Measurements from ENCODE around the gene CASP14. TPM values are rescaled to one million over a fixed set of nuclear protein-coding genes. Genes with fewer than 3 reads are reported as not detected.
"Not testable (repeated sequence)": the region's sequence is repeated elsewhere in the genome, so short reads cannot be mapped to it uniquely, and the experiment has no call there.

The CASP14 gene
- total RNA-seq (2014; rRNA removed; shearing (Covaris generic); ENCODE audit: low replicate concordance): not detected in 2 replicates

- Histone ChIP-seq H3K27me3 (ENCODE audit: low read length) (0 out of 2 replicates have a peak, but pooled peaks cover 3% of the 10 kb centered on the region), H3K4me2 (ENCODE audit: low read depth, low read length, poor library complexity, severe bottlenecking) (no peak within 1 kb of the TSS), H3K9me3 (ENCODE audit: low read length) (no peaks in the 10 kb centered on the region), H2AFZ (ENCODE audit: low read length) (no peak within 1 kb of the TSS), H3K4me1 (ENCODE audit: low read length) (no peaks in the 10 kb centered on the region), H3K27ac (ENCODE audit: low read length) (no peak within 1 kb of the TSS), H3K9ac (ENCODE audit: low read length) (no peak within 1 kb of the TSS), H3K9me2 (replicated peaks; ENCODE audit: insufficient read depth, low read length) (no peaks in the 10 kb centered on the region), H4K20me1 (ENCODE audit: insufficient read depth, low read depth, low read length) (no peaks in the 10 kb centered on the region), H3K4me3 (ENCODE audit: low read length) (no peak within 1 kb of the TSS), H3K36me3 (ENCODE audit: insufficient read depth, low read length) (no peaks in the 10 kb centered on the region), H3K79me2 (ENCODE audit: low read length) (no peaks in the 10 kb centered on the region)
- DNase-seq: no peak
These were observed at the start of gene CASP14 for GRCh38 chr19:15048885-15049541. Gene CASP14, plus strand, starts transcription at chr19:15049480. Its CDS starts 2,772 bp downstream, at chr19:15052252.

GRCh38 chr19:15008308-15008707, 41.0 kb upstream of the CASP14 start:
- Histone ChIP-seq H4K20me1 (ENCODE audit: insufficient read depth, low read depth, low read length) (no peaks in the 10 kb centered on the region), H3K27ac (ENCODE audit: low read length) (no peak overlapping the region), H3K36me3 (ENCODE audit: insufficient read depth, low read length) (no peaks in the 10 kb centered on the region), H3K9me3 (ENCODE audit: low read length) (no peaks in the 10 kb centered on the region), H3K27me3 (ENCODE audit: low read length) (no peaks in the 10 kb centered on the region), H2AFZ (ENCODE audit: low read length) (no peak overlapping the region), H3K4me3 (ENCODE audit: low read length) (no peak overlapping the region), H3K4me2 (ENCODE audit: low read depth, low read length, poor library complexity, severe bottlenecking) (no peak overlapping the region), H3K9ac (ENCODE audit: low read length) (no peak overlapping the region), H3K9me2 (replicated peaks; ENCODE audit: insufficient read depth, low read length) (no peaks in the 10 kb centered on the region), H3K79me2 (ENCODE audit: low read length) (no peaks in the 10 kb centered on the region), H3K4me1 (ENCODE audit: low read length) (no peaks in the 10 kb centered on the region)
- DNase-seq: no peak

- no peak overlapping the region for H3K27ac ChIP-seq (ENCODE audit: low read length)
- no peaks in the 10 kb centered on the region for H3K4me1 ChIP-seq (ENCODE audit: low read length)
- H3K9me2 ChIP-seq (replicated peaks; ENCODE audit: insufficient read depth, low read length): no peaks in the 10 kb centered on the region
- no peak for DNase-seq
- H2AFZ ChIP-seq (ENCODE audit: low read length): no peak overlapping the region
- H3K4me2 ChIP-seq (ENCODE audit: low read depth, low read length, poor library complexity, severe bottlenecking): no peak overlapping the region
- H3K4me3 ChIP-seq (ENCODE audit: low read length): no peak overlapping the region
- no peaks in the 10 kb centered on the region for H3K9me3 ChIP-seq (ENCODE audit: low read length)
- no peaks in the 10 kb centered on the region for H4K20me1 ChIP-seq (ENCODE audit: insufficient read depth, low read depth, low read length)
- no peaks in the 10 kb centered on the region for H3K79me2 ChIP-seq (ENCODE audit: low read length)
- H3K36me3 ChIP-seq (ENCODE audit: insufficient read depth, low read length): no peaks in the 10 kb centered on the region
- H3K9ac ChIP-seq (ENCODE audit: low read length): no peak overlapping the region
- no peaks in the 10 kb centered on the region for H3K27me3 ChIP-seq (ENCODE audit: low read length)
These were observed 38.6 kb upstream of the CASP14 start for GRCh38 chr19:15010501-15011300.

GRCh38 chr19:15014579-15014978, 34.7 kb upstream of the CASP14 start:
- H3K79me2 ChIP-seq (ENCODE audit: low read length): no peaks in the 10 kb centered on the region
- H2AFZ ChIP-seq (ENCODE audit: low read length): no peak overlapping the region
- H3K4me3 ChIP-seq (ENCODE audit: low read length): no peak overlapping the region
- no peaks in the 10 kb centered on the region for H3K27me3 ChIP-seq (ENCODE audit: low read length)
- no peak overlapping the region for H3K4me2 ChIP-seq (ENCODE audit: low read depth, low read length, poor library complexity, severe bottlenecking)
- no peaks in the 10 kb centered on the region for H3K4me1 ChIP-seq (ENCODE audit: low read length)
- H3K36me3 ChIP-seq (ENCODE audit: insufficient read depth, low read length): no peaks in the 10 kb centered on the region
- H3K9me2 ChIP-seq (replicated peaks; ENCODE audit: insufficient read depth, low read length): no peaks in the 10 kb centered on the region
- H3K27ac ChIP-seq (ENCODE audit: low read length): no peak overlapping the region
- H3K9ac ChIP-seq (ENCODE audit: low read length): no peak overlapping the region
- no peak for DNase-seq
- H3K9me3 ChIP-seq (ENCODE audit: low read length): no peaks in the 10 kb centered on the region
- no peaks in the 10 kb centered on the region for H4K20me1 ChIP-seq (ENCODE audit: insufficient read depth, low read depth, low read length)

GRCh38 chr19:15015946-15016542, 33.2 kb upstream of the CASP14 start:
- Histone ChIP-seq H3K4me2 (ENCODE audit: low read depth, low read length, poor library complexity, severe bottlenecking) (no peak overlapping the region), H3K9me3 (ENCODE audit: low read length) (no peaks in the 10 kb centered on the region), H4K20me1 (ENCODE audit: insufficient read depth, low read depth, low read length) (no peaks in the 10 kb centered on the region), H3K36me3 (ENCODE audit: insufficient read depth, low read length) (no peaks in the 10 kb centered on the region), H3K4me1 (ENCODE audit: low read length) (no peaks in the 10 kb centered on the region), H3K9me2 (replicated peaks; ENCODE audit: insufficient read depth, low read length) (no peaks in the 10 kb centered on the region), H3K27me3 (ENCODE audit: low read length) (no peaks in the 10 kb centered on the region), H3K27ac (ENCODE audit: low read length) (no peak overlapping the region), H3K9ac (ENCODE audit: low read length) (no peak overlapping the region), H3K79me2 (ENCODE audit: low read length) (no peaks in the 10 kb centered on the region), H3K4me3 (ENCODE audit: low read length) (no peak overlapping the region), H2AFZ (ENCODE audit: low read length) (no peak overlapping the region)
- no peak for DNase-seq

GRCh38 chr19:15018836-15019235, 30.4 kb upstream of the CASP14 start:
- not testable (repeated sequence) for H3K79me2 ChIP-seq (ENCODE audit: low read length); H3K4me3 ChIP-seq (ENCODE audit: low read length); H3K4me2 ChIP-seq (ENCODE audit: low read depth, low read length, poor library complexity, severe bottlenecking); H3K9ac ChIP-seq (ENCODE audit: low read length); H3K9me2 ChIP-seq (replicated peaks; ENCODE audit: insufficient read depth, low read length); H4K20me1 ChIP-seq (ENCODE audit: insufficient read depth, low read depth, low read length); H3K9me3 ChIP-seq (ENCODE audit: low read length); H2AFZ ChIP-seq (ENCODE audit: low read length); H3K4me1 ChIP-seq (ENCODE audit: low read length); DNase-seq; H3K27ac ChIP-seq (ENCODE audit: low read length); H3K27me3 ChIP-seq (ENCODE audit: low read length); H3K36me3 ChIP-seq (ENCODE audit: insufficient read depth, low read length)

- H4K20me1 ChIP-seq (ENCODE audit: insufficient read depth, low read depth, low read length): no peaks in the 10 kb centered on the region
- no peak overlapping the region for H3K27ac ChIP-seq (ENCODE audit: low read length)
- H3K36me3 ChIP-seq (ENCODE audit: insufficient read depth, low read length): no peaks in the 10 kb centered on the region
- no peak overlapping the region for H3K4me2 ChIP-seq (ENCODE audit: low read depth, low read length, poor library complexity, severe bottlenecking)
- no peak overlapping the region for H3K4me3 ChIP-seq (ENCODE audit: low read length)
- H3K9ac ChIP-seq (ENCODE audit: low read length): no peak overlapping the region
- H3K79me2 ChIP-seq (ENCODE audit: low read length): no peaks in the 10 kb centered on the region
- H3K27me3 ChIP-seq (ENCODE audit: low read length): no peaks in the 10 kb centered on the region
- no peak overlapping the region for H2AFZ ChIP-seq (ENCODE audit: low read length)
- no peaks in the 10 kb centered on the region for H3K4me1 ChIP-seq (ENCODE audit: low read length)
- DNase-seq: no peak
- H3K9me3 ChIP-seq (ENCODE audit: low read length): no peaks in the 10 kb centered on the region
- H3K9me2 ChIP-seq (replicated peaks; ENCODE audit: insufficient read depth, low read length): no peaks in the 10 kb centered on the region
These were observed 27.8 kb upstream of the CASP14 start for GRCh38 chr19:15021286-15022007.

- no peak overlapping the region for H2AFZ ChIP-seq (ENCODE audit: low read length)
- H3K9ac ChIP-seq (ENCODE audit: low read length): no peak overlapping the region
- no peaks in the 10 kb centered on the region for H3K36me3 ChIP-seq (ENCODE audit: insufficient read depth, low read length)
These were observed 26.5 kb upstream of the CASP14 start for GRCh38 chr19:15022752-15023151.

More at GRCh38 chr19:15022752-15023151, 26.5 kb upstream of the CASP14 start:
- Histone ChIP-seq H3K9me3 (ENCODE audit: low read length) (no peaks in the 10 kb centered on the region), H3K9me2 (replicated peaks; ENCODE audit: insufficient read depth, low read length) (no peaks in the 10 kb centered on the region), H3K79me2 (ENCODE audit: low read length) (no peaks in the 10 kb centered on the region), H3K27me3 (ENCODE audit: low read length) (no peaks in the 10 kb centered on the region), H3K4me2 (ENCODE audit: low read depth, low read length, poor library complexity, severe bottlenecking) (no peak overlapping the region), H3K27ac (ENCODE audit: low read length) (no peak overlapping the region), H3K4me1 (ENCODE audit: low read length) (no peaks in the 10 kb centered on the region), H3K4me3 (ENCODE audit: low read length) (no peak overlapping the region), H4K20me1 (ENCODE audit: insufficient read depth, low read depth, low read length) (no peaks in the 10 kb centered on the region)
- no peak for DNase-seq
